ENCODE measurements around the gene ANGEL1. TPM values are rescaled to one million over a fixed set of nuclear protein-coding genes. Genes with fewer than 3 reads are reported as not detected.

The ANGEL1 gene
- polyA plus RNA-seq, 1 of the 3 experiments (the other 2 are of a cell fraction), result 14.1 TPM

DNA sequence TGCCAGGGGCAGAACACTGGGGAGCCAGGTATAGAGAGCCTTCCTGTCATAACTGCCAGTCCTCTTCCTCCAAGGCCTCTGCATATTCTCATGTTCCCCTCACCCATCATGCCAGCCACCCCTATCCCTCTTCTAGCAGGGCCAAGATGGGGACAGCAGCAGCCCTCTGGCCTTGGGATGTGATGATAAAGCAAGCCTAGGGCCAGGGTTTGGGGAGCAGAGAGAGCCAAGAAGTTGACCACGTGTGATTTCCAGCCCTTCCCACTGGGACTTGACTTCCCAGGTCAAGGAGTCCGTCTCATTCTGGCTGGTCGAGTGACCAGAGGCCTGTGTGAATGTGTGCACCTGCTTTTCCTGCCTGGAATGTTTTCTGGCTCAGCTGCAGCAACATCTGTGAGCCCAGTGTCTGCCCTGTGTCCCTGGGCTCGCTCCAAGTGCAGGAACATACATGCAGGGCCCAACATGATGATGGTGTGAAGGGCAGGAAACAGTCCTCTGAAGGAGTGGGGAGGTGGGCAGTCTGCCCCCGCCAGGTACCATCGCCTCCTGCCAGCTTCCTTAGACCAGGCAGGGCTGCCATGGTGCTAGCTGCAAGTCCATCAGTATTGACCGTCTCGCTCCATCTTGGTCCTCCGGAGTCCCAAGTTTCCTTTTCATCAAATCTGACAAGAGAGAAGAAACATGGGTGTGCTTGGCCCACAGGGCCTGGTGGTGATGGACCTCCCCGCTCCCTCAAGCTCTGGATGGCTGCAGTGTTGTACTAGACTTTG lies 30.4 kb downstream of the ANGEL1 start:
- no peak overlapping the region for H3K4me2 ChIP-seq
- DNase-seq, result no peak
- ChIA-PET POLR2A (interaction anchor here (0.8 to 2.4 kb wide), 2 partner anchors 20 to 30 kb away, joined by 5 to 6 read pairs; partner anchors contain the start of gene ANGEL1), CTCF (interaction anchor here (1.4 to 7.7 kb wide), 3 partner anchors 10 to 72 kb away, joined by 6 to 147 read pairs (median 19); no protein-coding TSS in a partner anchor)
- H3F3A ChIP-seq (replicated peaks; ENCODE audit: insufficient read depth), result no peaks in the 10 kb centered on the region
- 93% methylated on average over 7 of the region's 10 CpGs for WGBS (ENCODE audit: low lambda C conversion rate)
- no peaks in the 10 kb centered on the region for H3K9me2 ChIP-seq
- peaks cover 14 to 44% of the 10 kb centered on the region in 2 experiments; a peak in 2 of 4 replicates for H3K4me1 ChIP-seq (ENCODE audit: control insufficient read depth in 1 of 2, insufficient read depth in 2 of 2, low read depth in 1 of 2, low read length in 1 of 2)
- H3K9ac ChIP-seq, result no peak overlapping the region
- peaks cover 0 to 25% of the 10 kb centered on the region in 2 experiments for H3K36me3 ChIP-seq (replicated peaks in 1 of 2; ENCODE audit: control insufficient read depth in 1 of 2, insufficient read depth in 2 of 2, low read length in 1 of 2)
- H3K79me2 ChIP-seq (ENCODE audit: insufficient read depth), result no peaks in the 10 kb centered on the region
- H4K20me1 ChIP-seq (ENCODE audit: insufficient read depth), result no peaks in the 10 kb centered on the region
- no peak overlapping the region for H3K4me3 ChIP-seq (ENCODE audit: low read depth in 2 of 2, low read length in 1 of 2)
- TF ChIP-seq IRF3 (IDR thresholded peaks at IDR 0.05; ENCODE audit: low read depth, low read length), result no peak
- TF ChIP-seq, protein P1, sequence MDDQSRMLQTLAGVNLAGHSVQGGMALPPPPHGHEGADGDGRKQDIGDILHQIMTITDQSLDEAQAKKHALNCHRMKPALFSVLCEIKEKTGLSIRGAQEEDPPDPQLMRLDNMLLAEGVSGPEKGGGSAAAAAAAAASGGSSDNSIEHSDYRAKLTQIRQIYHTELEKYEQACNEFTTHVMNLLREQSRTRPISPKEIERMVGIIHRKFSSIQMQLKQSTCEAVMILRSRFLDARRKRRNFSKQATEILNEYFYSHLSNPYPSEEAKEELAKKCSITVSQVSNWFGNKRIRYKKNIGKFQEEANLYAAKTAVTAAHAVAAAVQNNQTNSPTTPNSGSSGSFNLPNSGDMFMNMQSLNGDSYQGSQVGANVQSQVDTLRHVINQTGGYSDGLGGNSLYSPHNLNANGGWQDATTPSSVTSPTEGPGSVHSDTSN (IDR thresholded peaks at IDR 0.05), result no peak
- TF ChIP-seq FOXM1 (IDR thresholded peaks at IDR 0.05; ENCODE audit: low read depth), result no peak
- no peak for TF ChIP-seq EP300 (IDR thresholded peaks at IDR 0.05; ENCODE audit: borderline replicate concordance in 1 of 2, low read depth in 1 of 2, low read length in 1 of 2)
- no peak for TF ChIP-seq TAF1 (IDR thresholded peaks at IDR 0.05; ENCODE audit: borderline replicate concordance, low read depth, low read length)
- TF ChIP-seq, protein P2, sequence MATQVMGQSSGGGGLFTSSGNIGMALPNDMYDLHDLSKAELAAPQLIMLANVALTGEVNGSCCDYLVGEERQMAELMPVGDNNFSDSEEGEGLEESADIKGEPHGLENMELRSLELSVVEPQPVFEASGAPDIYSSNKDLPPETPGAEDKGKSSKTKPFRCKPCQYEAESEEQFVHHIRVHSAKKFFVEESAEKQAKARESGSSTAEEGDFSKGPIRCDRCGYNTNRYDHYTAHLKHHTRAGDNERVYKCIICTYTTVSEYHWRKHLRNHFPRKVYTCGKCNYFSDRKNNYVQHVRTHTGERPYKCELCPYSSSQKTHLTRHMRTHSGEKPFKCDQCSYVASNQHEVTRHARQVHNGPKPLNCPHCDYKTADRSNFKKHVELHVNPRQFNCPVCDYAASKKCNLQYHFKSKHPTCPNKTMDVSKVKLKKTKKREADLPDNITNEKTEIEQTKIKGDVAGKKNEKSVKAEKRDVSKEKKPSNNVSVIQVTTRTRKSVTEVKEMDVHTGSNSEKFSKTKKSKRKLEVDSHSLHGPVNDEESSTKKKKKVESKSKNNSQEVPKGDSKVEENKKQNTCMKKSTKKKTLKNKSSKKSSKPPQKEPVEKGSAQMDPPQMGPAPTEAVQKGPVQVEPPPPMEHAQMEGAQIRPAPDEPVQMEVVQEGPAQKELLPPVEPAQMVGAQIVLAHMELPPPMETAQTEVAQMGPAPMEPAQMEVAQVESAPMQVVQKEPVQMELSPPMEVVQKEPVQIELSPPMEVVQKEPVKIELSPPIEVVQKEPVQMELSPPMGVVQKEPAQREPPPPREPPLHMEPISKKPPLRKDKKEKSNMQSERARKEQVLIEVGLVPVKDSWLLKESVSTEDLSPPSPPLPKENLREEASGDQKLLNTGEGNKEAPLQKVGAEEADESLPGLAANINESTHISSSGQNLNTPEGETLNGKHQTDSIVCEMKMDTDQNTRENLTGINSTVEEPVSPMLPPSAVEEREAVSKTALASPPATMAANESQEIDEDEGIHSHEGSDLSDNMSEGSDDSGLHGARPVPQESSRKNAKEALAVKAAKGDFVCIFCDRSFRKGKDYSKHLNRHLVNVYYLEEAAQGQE (IDR thresholded peaks at IDR 0.05; ENCODE audit: low read depth, low read length), result no peak
- TF ChIP-seq GATA2 (CRISPR knock-in tag; IDR thresholded peaks at IDR 0.05), result no peak
- no peak for TF ChIP-seq MEF2A (IDR thresholded peaks at IDR 0.05; ENCODE audit: borderline replicate concordance, low read depth)
- TF ChIP-seq SIN3A (IDR thresholded peaks at IDR 0.05; ENCODE audit: borderline replicate concordance, low read depth, low read length), result no peak
- no peak for TF ChIP-seq ELF1 (IDR thresholded peaks at IDR 0.05)
- no peak for TF ChIP-seq TEAD4 (IDR thresholded peaks at IDR 0.05; ENCODE audit: borderline replicate concordance, insufficient read depth)
- TF ChIP-seq, protein P3, sequence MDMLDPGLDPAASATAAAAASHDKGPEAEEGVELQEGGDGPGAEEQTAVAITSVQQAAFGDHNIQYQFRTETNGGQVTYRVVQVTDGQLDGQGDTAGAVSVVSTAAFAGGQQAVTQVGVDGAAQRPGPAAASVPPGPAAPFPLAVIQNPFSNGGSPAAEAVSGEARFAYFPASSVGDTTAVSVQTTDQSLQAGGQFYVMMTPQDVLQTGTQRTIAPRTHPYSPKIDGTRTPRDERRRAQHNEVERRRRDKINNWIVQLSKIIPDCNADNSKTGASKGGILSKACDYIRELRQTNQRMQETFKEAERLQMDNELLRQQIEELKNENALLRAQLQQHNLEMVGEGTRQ (IDR thresholded peaks at IDR 0.05; ENCODE audit: borderline replicate concordance, low read depth, low read length), result no peak
- TF ChIP-seq MXI1 (IDR thresholded peaks at IDR 0.05; ENCODE audit: low read depth, low read length), result no peak
- TF ChIP-seq MAX (IDR thresholded peaks at IDR 0.05; ENCODE audit: low read depth), result no peak
- TF ChIP-seq NRF1 (IDR thresholded peaks at IDR 0.05; ENCODE audit: low read depth, low read length), result no peak
- TF ChIP-seq, protein P4, sequence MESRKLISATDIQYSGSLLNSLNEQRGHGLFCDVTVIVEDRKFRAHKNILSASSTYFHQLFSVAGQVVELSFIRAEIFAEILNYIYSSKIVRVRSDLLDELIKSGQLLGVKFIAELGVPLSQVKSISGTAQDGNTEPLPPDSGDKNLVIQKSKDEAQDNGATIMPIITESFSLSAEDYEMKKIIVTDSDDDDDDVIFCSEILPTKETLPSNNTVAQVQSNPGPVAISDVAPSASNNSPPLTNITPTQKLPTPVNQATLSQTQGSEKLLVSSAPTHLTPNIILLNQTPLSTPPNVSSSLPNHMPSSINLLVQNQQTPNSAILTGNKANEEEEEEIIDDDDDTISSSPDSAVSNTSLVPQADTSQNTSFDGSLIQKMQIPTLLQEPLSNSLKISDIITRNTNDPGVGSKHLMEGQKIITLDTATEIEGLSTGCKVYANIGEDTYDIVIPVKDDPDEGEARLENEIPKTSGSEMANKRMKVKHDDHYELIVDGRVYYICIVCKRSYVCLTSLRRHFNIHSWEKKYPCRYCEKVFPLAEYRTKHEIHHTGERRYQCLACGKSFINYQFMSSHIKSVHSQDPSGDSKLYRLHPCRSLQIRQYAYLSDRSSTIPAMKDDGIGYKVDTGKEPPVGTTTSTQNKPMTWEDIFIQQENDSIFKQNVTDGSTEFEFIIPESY (IDR thresholded peaks at IDR 0.05; ENCODE audit: borderline replicate concordance, low read depth), result no peak
- TF ChIP-seq, protein P5, sequence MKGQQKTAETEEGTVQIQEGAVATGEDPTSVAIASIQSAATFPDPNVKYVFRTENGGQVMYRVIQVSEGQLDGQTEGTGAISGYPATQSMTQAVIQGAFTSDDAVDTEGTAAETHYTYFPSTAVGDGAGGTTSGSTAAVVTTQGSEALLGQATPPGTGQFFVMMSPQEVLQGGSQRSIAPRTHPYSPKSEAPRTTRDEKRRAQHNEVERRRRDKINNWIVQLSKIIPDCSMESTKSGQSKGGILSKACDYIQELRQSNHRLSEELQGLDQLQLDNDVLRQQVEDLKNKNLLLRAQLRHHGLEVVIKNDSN (IDR thresholded peaks at IDR 0.05; ENCODE audit: borderline replicate concordance, low read depth), result no peak
- no peak for TF ChIP-seq CTCF (IDR thresholded peaks at IDR 0.05)
- H3K27me3 ChIP-seq (ENCODE audit: insufficient read depth), result no peaks in the 10 kb centered on the region
- no peak overlapping the region for H2AFZ ChIP-seq (ENCODE audit: low read depth)
- H3K27ac ChIP-seq (ENCODE audit: low read depth in 2 of 2, low read length in 1 of 2), result peak overlapping the region in 1 of 2 experiments; percentile 50; a peak in 1 of 4 replicates
- H3K9me3 ChIP-seq, result no peaks in the 10 kb centered on the region

All from SK-N-SH (cell line).